ENCODE measurements around the gene ASB16.

Gene ASB16

DNA sequence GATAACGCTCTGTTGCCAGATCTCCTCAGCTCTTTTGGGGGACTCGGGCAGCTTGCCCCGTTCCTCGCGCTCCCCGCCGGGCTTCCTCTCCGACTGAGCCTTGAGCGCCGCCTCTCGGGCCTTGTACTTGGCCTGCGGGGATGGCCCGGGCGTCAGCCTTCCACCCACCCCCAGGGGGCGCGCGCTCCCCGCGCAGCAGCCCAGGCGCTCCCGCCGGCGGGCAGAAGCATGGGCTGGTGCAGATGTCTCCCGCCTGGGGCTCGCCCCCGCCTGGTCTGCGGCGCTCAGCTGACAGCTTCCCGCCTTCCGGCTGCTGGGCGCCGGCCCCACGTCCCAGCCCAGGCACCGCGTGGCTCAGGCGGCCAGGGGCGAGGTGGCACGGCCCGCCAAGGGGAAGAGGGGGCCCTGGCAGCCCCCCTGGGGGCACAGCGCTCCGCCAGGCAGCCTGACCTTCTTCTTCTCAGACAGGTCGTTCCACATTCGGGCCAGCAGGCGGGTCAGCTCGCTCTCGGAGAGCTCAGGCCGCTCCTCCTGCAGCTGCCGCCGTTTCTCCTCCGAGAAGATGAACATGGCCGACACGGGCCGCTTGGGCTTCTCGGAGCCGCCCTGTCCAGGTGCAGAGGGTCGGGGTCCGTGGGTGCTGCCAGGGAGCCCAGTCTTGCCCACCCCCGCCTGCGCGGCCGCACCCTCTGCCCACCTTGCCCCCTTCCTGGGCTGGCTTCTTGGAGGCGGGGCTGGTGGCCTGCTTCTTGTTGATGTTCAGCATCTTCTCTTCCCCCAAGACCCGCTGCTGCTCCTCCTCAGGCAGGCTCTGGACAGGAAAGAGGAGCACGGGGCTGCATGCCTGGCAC is 40.1 kb downstream of the ASB16 start:
- DNase-seq (ENCODE audit: low read depth) = peak; percentile 87

DNA sequence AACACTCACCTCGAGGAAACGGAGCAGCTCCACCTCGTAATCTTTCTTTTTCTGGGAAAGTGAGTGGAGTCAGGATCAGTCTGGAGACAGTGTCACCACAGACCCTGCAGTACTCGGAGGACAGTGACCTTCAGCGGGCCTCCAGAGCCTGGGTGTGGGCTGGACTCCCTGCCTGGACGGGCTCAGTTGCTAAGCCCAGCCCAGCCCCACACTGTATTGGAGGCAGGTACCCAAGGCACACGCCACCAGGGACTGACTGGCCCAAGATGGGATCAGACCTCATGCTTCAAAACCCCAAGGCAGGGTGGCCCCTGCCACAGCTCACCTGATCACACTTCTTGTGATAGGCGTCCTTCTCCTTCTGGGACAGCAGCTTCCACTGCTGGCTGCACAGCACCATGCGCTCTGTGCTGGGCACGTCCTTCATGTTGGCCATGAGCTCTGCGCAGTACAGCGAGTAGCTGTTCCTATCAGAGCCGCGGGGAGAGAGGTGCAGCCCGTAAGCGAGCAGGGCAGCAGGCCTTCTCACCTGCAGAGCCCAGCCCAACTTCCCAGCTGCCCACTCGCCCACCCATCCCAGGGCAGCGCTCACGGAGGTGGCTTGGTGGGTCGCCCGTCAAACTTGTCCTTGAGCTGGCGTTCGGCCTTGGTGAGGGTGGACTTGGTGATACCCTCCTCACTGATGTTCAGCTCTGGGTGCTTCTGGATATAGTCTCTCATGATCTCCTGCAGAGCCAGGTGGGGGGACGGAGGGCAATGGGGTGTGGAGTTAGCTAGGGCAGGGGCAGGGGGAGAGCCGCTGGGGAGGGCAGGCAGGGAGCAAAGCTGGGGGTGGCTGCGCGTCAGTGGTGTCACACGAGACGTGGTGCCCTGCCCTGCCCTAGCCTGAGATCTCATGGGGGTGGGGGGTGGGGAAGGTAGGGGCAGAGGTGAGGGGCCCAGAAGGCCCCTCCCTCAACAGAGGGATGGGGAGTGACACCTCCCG is 41.1 kb downstream of the ASB16 start:
- DNase-seq (ENCODE audit: low read depth) = no peak

DNA sequence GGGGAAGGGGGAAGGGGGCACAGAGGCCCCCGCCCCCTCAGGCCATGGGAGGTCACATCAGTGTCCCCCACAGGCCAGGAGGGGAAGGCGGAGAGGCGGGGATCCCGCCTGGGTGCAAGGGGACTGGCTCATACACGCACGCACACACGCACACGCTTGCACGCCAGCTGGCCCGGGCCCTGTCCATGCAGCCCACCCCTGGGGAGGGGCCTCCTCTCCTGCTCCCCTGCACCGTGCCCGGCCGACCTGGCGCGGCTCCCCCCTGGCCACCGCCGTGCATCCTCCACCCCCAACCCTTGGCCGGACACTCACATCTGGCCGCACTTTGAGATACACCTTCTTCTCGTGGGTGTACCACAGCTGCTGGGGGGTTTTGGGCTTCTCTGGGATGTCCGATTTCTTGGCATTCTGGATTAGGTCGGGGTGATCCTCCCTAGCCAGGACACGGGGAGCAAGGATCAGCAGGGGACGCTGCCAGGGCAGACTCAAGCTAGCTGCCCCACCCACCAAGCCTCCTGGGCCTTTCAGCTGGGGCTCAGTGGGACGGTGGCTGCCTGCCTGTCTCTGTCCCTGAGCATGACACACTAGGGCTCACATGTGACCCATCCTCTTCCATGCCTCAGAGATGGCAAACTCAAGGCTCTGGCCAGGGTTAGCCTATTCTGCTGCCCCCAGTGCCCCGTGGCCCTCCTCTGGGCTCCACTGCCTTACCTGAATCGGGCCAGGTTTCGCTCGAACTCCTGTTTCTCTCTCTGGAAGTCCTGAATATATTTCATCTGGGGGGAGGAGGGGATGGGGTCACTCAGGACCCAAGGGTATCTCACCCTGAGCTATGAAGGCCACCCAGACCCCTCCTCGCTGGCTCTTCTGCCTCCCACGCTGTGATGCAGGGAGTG is 42.3 kb downstream of the ASB16 start:
- DNase-seq (ENCODE audit: low read depth) = no peak

DNA sequence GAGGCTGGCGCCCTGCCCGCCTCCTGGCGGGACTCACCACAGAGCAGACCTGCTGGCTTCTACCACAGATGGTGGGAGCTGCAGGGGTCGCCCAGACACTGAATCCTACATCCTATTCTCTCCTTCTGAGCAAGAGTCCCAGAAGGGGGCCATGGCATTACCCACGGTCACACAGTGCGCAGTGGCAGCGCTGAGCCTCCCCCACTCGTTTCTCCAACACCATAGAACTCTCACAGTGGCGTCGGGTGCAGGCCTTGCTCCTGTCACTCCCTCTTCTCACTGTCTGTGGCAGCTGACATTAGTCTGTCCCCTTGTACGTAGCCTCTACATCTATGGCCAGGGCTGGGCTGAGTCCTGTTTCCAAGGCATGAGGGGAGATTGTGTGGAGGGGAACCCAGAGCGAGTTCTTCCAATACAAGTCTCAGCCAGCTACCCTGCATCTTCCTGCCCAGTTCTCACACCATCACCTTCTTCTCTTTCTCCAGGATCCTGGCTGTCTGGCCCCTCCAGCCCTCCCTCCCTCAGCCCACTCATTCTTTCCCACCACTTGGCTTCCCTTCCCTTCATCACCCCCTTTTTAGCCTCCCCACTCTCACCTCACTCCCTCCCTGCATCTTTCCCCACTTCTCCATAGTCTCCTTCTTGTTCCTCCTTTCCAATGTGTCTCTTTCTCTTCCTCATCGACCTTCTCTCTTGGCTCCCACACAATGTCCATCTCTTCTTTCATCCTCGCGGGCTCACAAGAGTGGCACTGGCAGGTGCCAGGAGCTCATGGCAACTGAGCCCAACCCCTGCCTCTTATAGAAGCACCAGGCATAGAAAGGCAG is 43.1 kb downstream of the ASB16 start:
- DNase-seq (ENCODE audit: low read depth) = no peak

DNA sequence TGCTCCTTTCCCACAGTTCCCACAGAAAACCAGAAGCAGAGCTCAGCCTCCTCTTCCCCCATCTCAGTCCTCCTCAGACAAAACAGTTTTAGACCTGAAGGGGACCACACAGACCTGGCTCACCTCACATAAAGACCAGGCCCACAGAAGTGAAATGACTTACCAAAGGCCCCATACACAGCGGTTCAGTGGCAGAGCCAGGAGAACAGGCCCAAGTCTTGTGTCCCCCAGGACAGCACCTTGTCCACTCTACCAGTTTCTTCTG is 43.7 kb downstream of the ASB16 start:
- DNase-seq (ENCODE audit: low read depth) = no peak

DNA sequence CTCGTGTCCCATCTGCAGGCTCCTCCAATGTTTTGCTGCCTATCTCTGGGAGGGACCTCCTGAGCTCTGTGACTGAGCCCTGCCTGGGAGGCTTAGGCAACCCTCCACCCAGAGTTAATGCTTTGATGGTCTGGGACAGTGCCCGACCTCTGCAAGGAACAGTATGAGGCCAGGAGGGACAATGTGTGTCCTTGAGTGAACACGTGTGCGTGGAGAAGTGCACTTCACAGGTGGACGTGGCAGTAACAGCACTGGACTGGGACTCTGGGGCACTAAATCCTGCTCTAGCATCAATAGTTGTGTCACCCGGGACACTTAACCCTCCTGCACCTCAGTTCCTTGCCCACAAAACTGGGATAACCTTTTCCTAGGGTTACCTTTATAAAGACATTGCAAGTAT is 44.4 kb downstream of the ASB16 start:
- no peak for DNase-seq (ENCODE audit: low read depth)

DNA sequence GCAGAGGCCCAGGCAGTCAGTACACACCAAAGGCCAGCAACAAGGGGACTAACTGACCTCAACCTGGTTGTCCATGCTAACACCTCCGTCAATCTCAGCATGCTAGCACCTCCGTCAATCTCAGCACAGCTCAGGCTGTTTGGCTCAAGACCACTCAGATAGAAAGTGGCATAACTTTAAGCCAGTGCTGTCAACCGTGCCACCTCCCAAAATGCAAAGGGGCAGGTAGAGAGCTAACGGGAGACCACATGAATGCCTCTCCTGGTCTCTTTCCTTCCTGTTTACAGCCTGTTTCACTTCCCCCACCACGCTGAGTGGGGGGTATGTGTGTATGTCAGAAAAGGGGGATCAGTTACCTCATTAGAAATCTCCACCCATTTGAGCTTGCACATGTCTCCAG is 45.7 kb downstream of the ASB16 start:
- DNase-seq (ENCODE audit: low read depth) = peak; percentile 29

DNA sequence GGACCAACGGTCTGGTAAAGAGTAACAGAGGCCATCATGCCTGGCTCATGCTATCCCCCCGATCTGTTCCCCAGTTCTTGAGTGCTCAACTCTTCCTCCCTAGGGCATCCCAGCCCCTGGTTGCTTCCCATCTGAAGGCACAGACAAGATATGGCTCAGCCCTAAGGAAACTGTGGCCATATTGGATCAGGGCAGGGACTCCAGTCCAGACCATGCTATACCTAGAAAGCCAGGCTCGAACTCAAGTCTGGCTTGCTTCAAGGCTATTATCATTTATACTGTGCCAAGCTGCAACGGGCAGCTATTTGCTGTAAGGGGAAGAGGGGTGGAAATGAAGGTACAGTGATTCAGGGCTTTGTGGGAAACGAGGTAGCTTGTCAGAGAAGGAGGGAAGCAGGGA is 46.2 kb downstream of the ASB16 start:
- DNase-seq (ENCODE audit: low read depth) = no peak

DNA sequence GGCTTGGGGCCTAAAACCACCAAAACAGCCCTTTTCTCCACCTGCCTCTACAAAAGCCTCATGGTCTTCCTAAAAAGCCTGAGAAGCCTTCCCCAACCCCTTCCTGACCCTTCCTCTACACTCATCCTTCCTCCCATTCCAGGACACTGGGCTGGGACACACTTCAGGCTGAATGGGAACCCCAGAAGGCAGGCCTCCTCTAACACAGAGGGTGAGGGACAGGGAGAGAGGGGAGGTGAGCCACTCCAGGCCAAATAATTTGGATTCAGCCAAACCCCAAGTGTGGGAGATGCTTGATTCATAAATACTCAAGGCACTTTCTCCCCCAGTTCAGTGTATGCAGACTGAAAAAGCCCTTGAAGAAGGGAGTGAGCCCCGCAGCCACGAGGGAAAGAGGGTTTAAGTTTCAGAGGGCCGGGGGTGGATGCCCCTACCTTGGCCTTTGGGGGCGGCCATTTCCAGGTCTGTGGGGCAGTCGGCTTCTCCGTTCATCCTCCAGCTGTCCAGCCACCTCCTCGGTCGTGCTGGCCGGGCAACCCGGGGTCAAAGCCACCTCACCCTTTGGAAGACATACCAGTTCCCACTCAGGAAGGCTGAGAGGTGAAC is 47.3 kb downstream of the ASB16 start:
- no peak for DNase-seq (ENCODE audit: low read depth)

DNA sequence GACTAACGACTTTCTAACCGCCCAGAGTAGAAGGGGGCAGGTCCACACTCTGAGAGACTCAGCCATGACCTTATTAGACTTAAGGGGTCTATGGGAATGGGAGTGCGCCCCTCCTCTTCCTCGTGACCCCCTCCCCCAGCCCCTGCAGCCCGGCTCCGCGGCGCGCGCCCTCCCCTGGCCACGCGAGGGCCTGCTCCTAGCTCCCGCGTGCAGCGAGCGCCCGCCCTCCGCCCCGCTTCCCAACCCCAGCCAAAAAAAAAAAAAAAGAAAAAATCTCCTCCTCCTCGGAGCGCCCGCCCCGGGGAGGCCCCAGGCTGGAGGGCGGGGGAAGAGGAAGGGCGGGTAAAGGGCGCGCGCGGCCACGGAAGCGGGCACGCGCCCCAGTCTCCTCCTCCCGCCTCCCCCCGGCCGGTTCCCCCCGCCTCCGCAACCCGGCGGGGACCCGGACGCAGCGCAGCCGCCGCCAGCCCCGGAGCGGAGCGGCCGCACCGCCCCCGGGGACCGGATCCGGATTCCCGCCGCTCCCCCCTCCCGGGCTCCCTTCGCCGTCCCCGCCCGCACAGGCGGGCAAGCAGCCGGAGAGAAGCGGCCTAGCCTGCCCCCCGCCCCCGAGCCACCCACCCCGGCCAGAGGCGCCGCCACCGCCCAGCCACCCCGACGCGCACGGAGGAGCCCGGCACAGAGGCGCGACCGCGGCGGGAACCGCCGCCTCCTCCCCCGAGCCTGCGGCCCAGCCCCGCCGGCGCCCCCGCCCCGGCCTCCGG is 48.0 kb downstream of the ASB16 start:
- peak; percentile 86 for DNase-seq (ENCODE audit: low read depth)

DNA sequence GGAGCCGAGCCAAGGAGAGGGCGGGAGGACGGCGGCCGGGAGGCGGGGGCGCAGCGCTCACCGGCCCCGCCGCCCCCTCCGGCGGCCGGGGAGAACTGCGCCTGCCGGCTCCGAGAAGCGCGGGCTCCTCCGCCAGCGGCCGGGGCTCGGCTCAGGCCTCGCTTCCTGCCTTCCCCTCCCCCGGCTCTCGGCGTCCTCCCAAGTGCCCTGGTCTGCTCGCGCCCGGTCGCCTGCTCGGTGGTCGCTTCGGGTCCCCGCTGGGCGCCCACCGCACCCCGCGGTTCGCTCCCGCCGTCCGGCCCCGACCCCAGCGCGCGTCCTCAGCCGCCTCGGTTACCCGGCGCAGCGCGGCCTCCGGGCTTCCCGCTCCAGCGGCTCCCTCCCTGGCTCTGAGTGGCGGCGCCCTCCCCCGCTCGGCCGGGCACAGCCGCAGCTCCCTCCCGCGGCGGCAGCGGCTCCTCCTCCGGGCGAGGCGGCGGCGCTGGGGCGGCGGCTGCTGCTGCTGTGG is 48.7 kb downstream of the ASB16 start:
- DNase-seq (ENCODE audit: low read depth) = peak; percentile 73

DNA sequence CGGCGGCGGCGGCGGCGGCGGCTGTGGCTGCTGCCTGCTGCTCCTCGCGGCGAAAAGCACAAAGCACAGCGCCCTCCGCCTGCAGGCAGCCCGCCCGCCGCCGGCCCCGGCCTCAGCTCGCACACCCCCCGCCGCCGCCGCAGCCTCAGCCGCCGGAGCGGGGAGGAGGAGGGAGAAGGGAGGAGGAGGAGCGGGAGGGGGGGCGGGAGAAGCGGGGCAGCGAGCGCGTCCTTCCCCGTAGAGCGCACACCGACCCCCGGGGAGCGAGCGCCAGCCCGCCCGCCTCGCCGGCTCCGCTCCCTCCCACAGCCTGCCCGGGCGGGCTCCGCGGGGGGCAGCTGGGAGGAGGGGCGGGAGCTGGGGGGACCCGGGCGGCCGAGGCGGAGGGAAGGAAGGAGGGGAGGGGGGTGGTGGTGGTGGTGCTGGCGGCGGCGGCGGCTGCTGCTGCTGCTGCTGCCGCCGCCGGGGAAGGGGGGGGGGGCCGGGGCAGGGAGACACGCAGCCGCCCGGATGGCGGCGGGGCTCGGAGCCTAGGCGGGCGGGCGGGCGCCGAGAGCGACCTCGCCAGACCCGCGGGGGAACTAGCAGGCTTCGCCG is 49.2 kb downstream of the ASB16 start, which contains the start of gene UBTF:
UBTF (minus strand) TSS at position 60 of the 597 bp plus-strand sequence. CDS start 1,446 bp downstream, outside the sequence.
- peak; percentile 69 for DNase-seq (ENCODE audit: low read depth)

DNA sequence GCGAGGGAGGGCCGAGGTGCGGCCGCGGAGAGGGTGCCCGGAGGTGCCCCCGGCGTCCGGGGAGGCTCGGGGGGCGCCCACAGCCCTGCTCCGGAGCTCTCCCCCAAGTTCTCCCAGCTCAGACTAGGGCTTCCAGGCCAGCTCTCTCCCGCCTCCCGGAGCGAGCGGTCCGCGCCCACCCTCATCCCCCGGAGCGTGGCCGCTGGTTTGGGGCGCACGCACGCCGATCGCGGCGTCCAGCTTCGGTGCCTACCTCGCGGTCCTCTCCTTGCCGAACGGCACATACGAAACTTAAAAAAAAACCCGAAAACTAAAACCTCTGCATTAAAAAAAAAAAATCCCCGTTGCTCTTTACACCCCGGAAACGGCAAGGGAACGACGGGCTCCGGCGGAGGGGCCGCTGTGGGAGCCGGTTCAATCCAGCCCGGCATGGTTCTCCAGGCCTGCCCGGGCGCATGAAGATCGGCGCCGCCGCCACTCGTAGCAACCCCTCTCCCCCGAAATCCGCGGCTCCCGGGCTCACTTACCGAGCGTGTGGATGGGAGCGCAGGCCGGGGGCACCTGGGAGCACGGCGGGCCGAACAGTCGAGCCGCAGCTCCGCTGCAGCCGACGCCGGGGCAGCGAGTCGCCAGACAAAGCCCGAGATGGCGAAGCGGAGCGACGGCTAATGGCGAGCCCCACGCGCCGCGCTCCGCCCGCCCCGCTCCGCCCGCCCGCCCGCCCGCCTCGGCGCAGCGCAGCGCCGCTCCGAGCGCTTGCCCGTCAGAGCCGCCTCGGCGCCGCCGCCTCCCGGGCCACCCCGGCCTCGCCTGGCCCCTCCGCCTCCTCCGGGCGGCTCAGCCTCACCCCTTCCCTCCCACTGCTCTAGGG is 49.9 kb downstream of the ASB16 start:
- DNase-seq (ENCODE audit: low read depth) = peak; percentile 48

DNA sequence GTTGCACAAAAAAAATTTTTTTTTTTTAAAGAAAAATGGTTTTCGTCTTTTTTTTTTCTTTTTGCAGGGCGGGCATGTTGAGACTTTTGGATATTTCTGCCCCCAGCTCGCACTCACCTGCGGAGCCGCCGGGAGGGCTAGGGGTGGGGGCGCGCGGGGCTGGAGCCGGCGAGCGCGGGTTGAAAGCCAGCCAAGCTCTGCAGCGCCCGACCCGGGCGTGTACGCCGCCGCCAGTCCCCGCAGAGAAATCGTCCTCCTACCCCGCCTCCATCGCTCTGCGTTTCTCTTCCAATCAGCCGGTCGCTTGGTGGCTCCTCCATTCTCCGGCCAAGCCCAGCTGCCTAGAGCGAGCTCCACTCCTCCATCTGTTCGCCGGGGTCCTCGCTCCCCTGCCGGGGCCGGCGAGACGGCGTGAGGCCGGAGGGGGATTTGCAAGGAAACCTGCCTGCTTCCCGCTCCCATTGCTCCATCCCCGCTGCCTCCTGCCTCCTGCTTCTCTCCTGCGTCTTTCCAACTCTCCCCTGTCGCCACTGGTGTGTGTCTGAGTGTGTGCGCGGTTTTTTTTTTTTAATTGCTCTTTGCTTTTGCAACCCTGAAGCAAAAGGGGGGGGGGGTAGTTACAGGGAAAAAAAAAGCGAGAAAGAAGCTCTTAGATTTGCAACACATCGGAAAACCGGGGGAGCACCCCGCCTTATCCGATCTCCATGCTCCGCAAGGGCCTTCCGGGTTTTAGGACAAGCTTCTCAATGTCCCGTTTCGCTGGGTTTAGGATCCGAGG is 50.8 kb downstream of the ASB16 start:
- DNase-seq (ENCODE audit: low read depth) = peak; percentile 52

DNA sequence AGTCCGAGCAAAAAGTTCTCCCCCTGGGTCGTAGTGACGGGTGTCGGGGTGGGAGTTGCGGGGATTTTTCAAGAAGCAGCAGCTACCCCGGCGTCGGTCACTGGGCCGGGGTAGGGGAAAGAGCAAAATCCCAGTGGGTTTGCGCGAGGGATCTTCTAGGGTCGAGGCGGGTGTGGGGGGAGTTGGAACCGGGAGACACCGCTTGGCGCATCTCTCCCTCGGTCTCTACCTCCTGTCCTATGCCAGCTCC is 51.3 kb downstream of the ASB16 start:
- no peak for DNase-seq (ENCODE audit: low read depth)

DNA sequence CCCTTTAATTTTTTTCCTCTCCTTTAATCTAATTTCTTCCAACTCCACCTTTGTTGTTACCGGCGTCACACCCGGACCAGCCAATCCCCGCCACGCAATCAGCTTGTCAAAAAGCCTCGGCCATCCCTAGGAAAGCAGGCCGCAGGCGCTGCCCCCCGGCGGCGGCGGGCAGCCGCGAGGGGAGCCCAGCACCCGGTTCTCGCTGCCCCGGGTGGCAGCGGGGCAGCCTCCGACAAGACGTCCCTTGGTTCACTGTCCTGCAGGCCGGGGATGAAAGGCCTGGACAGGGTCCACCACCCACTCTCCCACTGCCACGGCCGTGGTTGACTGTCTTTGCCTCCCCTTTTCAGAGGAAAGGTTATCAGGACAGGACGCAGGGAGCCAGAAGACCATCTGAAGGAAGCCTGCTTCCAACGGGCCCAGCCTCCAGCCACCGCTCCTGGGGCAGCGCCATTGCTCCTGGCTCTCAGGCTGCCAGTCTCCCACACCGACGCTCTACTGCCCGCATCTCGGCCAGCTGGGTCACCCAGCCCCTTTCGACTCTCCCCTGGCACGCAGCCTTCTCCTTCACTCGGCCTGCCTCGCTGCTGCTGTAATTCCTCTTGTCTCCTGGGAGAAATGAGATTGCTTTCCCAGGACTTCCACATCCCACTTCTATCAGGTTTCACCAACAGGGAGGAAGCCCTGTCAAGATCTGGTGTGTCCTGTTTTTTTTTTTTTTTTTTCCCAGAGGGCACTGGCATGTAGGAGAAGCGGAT is 51.8 kb downstream of the ASB16 start:
- DNase-seq (ENCODE audit: low read depth) = no peak

DNA sequence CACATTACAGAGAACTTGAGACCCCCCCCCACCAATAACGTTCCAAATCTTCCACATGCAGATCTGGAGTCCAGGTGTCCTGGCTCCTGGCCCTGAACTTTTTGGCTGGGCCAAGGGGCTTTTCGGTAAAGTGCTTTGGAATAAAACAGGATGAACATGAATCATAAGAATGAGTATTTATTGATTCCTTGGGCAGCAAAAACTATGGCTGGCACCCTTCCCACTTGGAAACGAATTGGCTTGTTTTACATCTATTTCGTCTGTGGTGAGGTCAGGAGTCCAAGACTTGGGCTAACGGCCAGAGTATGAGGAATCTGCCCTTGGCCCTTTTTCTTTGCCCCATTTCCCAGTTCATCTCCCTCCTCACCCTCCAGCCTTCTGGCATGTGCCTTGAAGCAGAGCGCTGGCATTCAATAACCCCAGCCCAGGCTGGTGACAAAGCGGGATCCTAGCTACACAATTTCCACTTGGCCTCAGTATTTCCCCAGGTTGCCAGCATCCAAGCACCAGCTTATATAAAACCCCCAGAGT is 53.1 kb downstream of the ASB16 start:
- no peak for DNase-seq (ENCODE audit: low read depth)

All from activated T-helper 1 cell treated with Interleukin-2 at 50 U/mL for 16 hours (primary cell).